HG03066 (cell line): ENCODE data around the gene SLC25A13.
"Not testable (repeated sequence)": the region's sequence is repeated elsewhere in the genome, so short reads cannot be mapped to it uniquely, and the experiment has no call there.

Experiments
- ATAC-seq: cut with Tn5 transposase; IDR thresholded peaks from one replicate; pipeline ENCODE4 v1.9.1; 2021; ENCODE audit warnings: low read depth; ENCODE audit not compliant: unreplicated experiment

The SLC25A13 gene

DNA sequence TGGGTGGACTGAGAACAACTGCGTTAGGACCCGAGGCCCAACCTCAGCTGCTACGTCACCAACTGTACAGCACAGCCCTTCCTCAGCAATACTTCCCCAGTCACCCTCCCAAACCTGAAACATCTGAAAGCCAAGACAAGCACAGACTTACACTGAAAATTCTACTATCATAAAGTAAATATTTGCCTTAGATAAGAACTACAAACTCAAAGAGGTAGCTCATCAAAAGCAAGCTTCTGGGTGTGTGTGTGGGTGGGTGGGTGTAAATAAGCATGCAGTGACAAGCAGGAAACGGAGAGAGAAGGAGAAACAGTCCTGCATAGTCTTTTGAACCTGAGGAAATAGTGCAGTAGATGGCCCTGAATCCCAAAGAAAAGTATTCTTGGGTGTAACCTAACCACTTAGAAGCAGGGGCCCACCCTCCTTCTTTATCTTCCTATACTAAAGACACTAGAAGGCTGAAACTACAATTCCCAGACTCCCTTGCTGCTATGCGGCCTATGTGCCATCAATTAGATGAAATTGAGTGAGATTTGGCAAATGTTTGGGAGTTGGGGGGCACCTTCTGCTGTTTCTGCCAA is 18.7 kb downstream of the SLC25A13 start:
- ATAC-seq, result no peak

DNA sequence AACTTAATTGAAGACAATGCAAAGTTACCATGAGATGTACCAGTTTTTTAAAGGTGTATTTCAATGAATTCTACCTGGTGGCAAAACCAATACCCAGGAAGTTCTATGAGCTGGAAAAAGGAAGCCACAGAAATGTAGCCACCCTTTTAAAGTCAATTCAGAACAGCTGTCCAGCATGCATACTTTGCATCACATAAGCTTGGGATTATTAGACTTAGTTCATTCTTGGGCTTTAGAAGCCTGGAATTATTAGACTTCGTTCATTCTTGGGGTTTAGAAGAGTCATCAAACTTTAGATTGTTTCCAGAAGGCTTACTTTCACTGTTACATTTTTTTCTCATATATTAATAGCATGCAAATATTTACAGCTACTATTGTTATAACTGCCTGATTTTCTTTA is 20.9 kb downstream of the SLC25A13 start:
- ATAC-seq, result no peak

DNA sequence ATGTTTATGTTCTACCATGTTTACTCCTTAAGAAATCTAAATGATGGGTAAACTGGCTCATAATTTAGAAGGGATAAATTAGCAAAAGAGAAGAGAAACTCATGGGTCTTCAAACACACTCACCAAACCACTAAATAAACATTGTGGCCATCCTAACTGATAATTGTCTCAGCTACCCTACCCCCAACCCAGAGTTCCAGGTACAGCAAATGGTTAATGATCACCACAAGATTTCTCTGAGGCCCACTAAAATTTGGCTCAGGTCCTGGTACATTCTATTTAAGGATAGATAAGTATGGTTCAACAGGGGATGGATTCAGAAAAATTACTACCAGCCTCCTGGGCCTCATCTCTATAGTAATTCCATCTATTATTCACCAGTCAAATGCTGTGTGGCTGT is 21.4 kb downstream of the SLC25A13 start:
- ATAC-seq, result no peak

DNA sequence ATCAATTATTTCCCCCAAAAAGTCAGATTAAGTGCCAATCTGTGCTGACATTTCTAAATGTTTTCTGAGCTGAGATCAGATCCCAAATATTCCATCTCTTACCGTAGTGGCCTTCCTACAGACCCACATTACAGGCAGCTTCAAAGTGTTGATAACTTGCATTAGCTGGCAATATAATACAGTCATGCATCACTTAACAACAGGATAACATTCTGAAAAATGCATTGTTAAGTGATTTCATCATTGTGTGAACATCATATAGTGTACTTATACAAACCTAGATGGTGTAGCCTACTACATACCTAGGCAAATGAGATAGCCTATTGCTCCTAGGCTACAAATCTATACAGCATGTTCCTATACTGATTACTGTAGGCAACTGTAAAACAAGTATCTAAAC is 22.4 kb downstream of the SLC25A13 start:
- no peak for ATAC-seq

DNA sequence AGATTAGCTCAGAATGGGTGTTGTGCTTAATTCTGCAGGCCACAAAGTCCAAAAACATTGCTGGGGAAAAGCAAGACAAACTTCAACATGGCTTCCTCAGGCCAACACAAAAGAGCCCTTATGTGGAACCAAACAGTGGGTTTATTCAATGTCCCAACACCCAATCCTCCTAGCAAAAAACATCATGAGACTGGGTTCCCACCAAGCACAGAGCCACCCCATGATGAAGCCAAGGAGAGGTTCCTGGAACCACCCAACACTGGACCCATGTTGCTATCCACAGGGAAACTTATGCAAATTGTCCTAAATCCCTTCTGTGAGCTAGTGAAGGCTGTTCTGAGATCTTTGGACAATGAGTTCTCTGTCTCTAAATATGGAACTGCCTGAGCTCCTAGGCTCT is 24.0 kb downstream of the SLC25A13 start:
- ATAC-seq, result no peak

DNA sequence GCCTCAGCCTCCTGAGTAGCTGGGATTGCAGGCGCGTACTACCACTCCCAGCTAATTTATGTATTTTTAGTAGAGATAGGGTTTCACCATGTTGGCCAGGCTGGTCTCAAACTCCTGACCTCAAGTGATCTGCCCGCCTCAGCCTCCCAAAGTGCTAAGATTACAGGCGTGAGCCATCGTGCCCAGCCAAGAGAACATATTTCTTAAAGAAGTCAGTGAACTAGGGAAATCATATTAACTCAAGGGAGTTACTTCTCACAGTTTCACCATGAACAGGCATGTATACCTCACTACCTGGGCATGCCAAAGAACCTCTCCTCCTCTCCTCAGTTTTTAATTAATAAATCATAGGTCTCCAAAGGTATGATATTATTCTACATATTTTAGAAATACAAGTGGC is 24.5 kb downstream of the SLC25A13 start:
- ATAC-seq, result not testable (repeated sequence)

DNA sequence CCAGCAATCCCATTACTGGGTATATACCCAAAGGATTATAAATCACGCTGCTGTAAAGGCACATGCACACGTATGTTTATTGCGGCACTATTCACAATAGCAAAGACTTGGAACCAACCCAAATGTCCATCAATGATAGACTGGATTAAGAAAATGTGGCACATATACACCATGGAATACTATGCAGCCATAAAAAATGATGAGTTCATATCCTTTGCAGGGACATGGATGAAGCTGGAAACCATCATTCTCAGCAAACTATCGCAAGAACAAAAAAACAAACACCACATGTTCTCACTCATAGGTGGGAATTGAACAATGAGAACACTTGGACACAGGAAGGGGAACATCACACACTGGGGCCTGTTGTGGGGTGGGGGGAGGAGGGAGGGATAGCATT is 28.0 kb downstream of the SLC25A13 start:
- ATAC-seq, result not testable (repeated sequence)

DNA sequence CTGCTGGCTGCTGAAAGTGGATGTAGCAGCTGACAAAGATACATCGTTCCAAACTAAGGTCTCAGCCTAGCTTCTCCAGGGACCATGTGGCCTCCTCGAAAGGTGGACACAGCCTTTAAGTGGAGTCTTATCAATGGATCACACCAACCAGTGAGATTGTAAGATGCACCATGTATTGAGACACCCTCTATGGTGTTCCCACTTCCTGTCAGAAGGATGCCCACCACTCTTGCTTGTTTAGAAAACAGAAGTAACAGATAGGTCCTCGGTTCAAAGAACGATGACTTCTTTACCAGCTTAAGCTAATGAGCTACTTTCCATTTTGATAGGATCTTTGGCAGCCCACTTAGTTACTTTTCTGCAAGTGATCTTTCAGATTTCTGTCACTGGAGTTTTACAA is 34.3 kb downstream of the SLC25A13 start:
- no peak for ATAC-seq

DNA sequence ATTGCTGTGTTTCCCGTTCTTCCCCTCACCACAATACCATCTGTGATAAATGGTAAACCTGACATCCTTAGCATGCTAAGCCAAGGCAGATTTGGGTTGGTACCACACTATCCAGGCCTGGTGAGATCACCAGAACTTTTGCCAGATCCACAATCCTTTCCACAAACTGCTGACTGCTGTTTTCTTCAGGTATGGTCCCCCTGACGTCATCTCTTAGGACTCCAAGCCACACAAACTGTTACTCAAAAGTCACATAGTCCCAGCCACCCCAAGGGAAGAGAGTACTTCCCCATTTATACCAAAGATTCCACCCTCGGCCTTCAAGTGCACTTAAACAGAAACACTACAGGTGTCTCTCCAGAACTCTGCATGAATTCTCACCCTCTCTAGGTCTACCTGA is 34.8 kb downstream of the SLC25A13 start:
- ATAC-seq, result no peak

DNA sequence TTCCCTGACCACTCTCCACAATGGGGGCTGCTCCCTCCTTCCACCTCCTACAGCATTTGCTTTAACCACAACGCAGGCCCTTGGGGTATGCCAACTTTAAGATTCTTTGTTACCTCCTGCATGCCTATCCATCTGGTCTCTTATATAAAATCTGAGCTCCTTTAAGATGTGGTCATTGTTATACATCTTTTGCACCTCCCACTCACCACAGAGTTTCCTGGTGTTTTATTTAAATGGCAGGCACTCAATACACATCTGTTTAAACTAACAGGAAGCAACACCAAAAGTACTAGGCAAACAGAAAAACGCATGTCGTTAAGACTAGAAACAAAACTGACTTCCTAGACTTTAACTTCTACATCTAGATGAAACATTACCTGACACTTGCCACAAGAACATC is 36.3 kb downstream of the SLC25A13 start:
- ATAC-seq, result peak; percentile 78

DNA sequence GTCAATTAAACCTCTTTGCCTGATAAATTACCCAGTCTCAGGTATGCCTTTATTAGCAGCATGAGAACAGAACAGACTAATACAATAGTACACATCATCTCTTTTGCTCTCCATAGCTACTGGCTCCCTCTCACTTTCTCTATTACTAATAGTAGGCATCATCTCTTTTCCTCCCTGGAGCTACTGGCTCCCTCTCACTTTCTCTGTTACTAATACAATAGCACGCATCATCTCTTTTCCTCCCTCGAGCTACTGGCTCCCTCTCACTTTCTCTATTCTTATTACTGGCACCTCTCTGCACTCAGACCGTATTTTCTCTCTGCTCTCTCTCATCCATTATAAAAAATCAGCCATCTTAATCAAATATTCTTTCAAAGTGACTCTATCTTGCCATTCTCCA is 37.1 kb downstream of the SLC25A13 start:
- no peak for ATAC-seq

DNA sequence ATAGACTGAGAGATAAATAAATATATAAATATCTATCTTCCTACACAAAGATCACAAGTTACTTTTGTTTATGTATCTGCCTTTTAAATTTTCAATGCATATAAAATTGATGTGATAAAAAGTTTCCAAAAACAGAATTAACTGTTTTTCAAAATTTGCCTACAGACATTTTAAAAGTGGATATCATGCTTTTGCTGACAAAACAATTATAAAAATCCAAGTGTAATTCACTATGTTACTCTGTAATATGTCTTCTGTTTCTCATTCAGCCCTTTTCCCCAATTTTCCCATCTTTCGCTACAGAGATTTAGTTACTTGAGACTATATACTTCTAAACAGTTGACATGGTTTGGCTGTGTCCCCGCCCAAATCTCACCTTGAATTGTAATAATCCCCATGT is 37.7 kb downstream of the SLC25A13 start:
- ATAC-seq, result no peak

DNA sequence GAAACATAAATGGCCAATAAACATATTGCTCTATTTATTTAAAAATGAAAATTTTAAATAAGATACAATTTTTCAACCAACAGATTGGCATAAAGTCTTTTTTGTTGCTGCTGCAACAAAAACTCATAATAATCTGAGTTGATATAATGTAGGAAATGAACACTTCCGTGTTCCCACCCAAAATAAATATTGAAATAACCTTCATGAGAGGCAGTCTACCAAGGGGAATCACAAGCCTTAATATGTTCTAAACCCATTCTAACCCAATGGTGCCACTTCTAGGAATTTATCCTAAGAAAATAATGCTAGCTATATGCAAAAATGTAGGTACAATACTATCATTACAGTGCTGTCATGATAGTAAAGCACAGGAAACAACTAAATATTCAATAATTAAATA is 39.1 kb downstream of the SLC25A13 start:
- no peak for ATAC-seq

DNA sequence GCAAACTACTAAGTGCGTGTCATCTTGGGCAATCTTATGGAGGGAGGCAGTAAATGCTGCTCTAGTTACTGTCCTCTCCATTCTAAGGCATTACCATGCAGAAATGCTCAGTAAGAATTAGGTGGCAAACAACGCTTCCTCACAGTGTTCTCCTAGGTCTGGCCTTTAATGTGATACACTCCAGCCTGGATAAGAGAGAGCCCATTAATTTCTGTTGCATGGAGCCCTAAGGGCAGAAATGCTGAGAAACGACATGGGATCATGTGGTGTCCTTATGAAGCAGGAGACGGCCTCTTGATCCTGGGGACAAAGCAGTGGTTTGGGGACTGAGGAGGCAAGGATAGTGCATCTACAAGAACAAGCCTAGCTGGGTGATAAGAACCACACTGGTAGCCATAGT is 44.0 kb downstream of the SLC25A13 start:
- ATAC-seq, result no peak

DNA sequence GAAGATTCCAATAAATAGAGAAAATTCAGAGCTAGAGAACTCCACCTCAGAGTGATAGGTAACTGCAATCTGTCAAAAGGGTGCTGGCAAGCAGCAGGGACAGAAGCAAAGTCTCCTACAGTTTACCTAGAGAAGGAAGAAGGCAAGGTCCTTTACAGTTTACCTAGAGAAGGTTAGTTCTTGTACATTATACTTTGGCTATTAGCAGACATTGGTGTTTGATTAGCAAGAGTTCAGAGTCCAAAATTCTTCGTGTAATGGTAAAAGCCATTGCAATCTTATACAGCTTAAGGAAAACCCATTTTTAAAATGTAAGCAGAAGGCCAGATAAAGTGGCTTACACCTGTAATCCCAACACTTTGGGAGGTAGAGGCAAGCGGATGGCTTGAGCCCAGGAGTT is 45.9 kb downstream of the SLC25A13 start:
- no peak for ATAC-seq

DNA sequence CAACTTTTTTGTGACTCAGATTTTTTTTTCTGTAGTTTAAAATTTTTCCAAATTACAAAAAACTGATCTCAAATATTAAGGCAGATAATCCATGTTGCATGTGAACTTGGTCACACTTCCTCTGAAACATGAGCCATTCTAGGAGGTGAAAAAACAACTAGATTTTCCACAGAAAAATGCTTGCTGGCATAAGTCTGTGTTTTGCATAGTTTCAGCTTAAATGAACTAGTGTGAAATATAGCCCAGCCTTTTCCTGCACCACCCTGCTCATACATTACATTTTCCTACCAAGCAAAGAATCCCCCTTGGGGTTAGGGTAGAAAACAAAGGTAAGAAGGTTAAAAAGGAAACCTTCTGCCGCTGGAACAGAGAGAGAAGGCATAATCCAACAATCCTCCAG is 48.2 kb downstream of the SLC25A13 start:
- ATAC-seq, result no peak

DNA sequence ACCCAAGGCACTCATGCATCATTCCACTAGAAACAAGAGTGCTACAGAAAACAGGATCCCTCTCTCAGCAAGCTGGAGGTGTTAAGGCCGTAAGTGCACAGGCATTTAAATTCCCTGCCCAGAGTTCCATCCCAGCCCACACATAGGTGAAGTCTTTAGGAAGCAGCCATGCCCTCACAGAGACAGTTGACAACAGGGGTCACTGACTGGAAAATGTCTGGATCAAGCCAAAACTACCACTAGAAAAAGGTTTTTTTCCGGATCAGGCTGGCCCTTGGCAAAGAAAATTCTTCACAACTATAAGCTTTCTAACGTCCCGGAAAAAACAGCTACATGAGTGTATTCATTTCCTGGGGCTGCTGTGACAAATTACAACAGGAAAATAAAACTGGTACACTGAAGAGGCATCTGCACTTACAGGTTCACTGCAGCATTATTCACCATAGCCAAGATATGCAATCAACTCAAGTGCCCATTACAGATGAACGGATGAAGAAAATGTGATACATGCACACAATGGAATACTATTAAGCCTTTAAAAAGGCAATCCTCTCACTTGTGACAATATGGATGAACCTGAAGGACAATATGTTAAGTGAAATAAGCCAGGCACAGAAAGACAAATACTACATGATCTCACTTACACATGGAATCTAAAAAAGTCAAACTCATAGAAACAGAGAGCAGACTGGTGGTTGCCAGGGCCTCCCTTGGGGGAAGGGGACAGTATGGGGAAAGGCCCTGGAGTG is 52.5 kb downstream of the SLC25A13 start:
- ATAC-seq, result no peak

DNA sequence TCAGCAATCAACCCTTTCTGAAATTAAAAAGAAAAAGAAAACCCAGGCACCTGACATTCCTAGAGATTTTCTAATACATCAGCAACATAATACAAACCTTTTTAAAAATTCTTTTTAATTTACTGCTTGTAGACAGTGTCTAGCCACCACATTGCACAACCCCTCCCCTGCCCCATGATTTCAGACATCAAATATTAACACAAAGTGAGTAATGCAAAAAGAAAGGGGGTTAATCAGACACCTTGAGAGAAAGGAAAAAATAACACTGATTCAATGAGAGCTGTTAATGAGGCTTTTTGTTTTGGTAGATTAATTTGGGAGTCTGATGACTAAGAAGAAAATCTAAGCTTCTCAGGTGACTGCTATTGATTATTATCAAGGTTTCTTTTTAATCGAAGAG is 55.3 kb downstream of the SLC25A13 start:
- no peak for ATAC-seq

DNA sequence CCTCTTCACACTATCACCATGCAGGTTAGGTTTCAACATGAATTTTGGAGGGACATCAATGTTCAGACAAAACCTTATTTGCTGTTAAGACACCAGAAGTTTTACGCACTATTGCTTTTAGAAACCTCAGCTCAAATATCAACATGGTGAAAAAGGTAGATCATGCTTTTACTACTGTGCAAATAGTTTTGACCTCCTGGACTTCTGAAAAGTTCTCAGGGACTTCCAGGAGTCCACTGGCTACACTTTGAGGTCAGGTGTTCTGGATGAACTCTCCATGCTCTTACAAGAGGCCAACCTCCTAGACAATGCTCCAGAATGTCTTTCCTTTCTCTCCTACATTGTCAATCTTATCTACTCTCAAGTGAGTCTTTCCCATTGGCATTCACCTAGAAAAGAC is 55.9 kb downstream of the SLC25A13 start:
- ATAC-seq, result no peak

DNA sequence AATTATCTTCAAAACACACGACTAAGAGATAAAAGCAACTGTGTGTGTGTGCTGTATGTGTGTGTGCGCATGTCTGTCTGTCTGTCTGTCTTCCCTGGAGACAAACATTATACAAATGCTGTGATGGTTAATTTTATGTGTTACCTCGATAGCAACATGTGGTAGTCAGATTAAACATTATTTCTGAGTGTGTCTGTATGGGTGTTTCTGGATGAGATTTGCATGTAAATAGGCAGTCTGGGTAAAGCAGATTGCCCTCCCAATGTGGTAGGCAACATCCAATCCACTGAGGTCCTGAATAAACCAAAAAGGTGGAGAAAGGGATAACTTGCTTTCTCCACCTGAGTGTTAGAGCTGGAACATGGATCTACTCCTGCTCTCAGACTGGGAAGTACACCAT is 67.9 kb downstream of the SLC25A13 start:
- ATAC-seq, result no peak

DNA sequence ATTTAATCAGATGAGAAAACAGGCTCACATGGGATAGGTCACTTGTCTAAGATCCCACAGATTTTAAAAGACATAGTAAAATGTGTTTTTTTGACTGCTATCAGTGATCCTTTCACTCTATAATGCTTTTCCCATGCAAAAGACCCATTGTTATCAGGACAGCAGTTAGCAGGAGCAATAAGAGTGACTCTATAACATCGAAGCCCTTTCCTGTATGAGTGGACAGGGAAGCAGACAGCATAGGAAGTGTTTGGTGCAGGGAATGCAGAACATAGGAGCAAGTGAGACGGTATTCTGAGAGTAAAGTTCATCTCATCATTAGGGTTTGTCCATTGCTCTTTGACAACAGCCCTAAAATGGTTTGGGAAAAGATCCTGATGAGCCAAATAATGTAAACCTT is 68.5 kb downstream of the SLC25A13 start:
- no peak for ATAC-seq

DNA sequence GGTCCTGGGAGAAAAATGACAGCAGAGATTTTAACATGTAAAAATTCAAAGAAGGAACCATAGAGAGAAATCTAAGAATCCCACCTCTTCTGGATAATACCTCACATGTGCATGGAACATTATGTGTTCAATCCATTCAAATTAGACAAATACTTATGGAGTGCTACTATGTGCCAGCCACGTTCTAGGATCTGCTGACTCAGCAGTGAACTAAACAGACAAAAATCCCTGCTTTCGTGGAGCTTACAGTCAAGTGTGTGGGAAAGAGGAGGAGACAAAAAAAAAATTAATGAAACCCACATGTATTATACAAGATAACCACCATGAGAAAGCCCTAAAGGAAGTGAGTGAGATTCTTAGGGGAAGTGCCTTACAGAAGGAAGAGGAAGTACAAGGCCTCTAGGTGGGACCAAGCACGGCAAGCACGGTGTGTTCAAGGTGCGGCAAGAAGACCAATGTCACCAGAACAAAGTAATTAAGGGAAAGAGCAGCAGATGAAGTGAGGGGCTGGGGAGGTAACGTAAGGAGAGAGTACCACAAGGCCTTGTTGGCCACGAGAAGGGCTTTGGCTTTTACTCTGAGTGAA is 71.0 kb downstream of the SLC25A13 start:
- no peak for ATAC-seq
